SKM-1 (cell line): ENCODE results near the gene ARFGEF3.

ENCODE experiments used
- DNase-seq: peaks from one replicate; lab custom pipeline; 2025; ENCODE audit not compliant: unreplicated experiment; lab: John Stamatoyannopoulos, UW

Gene ARFGEF3

DNA sequence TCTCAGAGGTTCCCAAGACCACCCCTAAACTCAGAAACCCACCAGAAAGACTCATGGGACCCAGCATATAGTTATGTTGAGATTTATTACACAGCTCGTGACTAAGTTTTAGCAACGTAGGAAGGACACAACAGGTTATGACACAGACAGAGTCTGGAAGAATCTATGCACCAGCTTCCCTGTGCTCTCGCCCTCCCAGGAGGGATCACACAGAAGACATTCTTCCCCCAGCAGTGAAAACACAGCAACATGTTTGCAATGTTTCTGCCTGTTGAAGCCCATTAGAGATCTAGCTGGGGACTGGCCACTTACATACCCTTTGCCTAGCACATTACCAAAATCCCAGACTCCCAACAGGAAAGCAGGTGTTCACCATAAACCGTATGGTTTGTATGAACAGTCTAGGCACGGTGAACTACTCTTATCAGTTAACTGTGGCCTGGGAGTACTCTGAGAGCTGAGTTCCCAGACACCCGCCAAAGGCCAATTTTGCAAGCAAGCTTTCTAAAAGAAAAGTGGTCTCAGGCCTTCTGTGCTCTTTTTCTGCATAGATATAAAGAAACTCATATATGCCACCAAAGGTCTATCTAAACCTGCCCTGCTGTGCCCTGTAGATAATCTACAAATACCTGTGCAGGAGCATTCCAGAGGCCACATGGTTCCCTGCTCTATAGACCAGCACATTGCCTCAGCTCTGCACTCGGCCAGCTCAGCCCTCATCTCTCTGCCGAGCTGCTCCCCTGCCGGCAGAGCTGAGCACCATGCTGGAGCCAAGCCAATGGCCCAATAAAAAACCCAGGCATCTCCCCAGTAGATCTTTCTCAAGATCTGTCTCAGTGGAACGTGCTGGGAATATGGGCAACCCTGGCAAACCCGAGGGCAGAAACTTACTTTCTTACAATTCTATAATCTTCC, 146.3 kb downstream of the ARFGEF3 start:
- no peak for DNase-seq

DNA sequence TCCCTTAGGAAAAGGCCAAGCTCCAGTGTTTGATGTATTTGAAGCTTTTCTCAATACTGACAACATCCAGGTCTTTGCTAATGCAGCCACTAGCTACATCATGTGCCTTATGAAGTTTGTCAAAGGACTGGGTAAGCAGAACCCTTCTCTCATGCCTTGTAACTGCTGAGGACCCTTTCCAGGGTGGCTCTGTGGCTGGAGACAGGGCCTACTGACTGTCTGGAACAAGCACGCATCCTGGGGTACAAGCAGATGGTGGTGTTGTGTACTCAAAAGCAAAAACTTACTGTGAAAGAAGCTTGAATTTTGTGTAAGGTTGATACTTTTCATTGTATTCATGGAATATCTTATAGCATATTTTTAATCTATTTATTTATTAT, 147.0 kb downstream of the ARFGEF3 start:
- no peak for DNase-seq

DNA sequence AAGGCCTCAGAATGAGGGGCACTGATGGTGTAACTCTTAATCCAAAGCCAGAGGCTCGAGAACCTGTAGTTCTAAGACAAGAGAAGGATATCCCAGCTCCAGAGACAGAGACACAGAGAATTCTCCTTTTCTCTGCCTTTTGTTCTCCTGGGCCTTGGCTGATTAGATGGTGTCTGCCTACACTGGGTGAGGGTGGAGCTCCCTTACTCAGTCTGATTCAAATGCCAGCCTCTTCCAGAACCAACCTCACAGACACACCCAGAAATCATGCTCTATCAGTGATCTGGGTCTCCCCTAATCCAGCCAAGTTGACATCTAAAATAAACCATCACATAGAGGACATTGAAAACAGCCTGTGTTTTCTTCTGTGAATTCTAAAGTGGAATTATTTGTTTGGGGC, 148.0 kb downstream of the ARFGEF3 start:
- DNase-seq = no peak

DNA sequence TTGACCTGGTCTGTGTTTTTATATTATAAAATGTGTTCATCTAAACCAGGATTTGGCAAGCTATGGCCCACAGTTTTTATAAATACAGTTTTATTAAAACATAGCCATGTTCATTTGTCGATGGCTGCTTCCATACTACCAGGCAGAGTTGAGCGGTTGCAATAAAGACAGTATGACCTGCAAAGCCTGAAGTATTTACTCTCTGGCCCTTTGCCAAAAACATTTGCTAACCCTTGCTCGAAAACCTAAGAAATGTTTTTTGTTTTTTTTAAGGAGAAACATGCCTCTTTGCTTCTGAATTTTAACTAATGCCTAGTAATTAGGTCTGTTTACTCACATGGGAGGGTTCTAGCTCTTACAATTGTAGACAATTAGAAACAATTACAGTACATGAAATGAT, 148.6 kb downstream of the ARFGEF3 start:
- DNase-seq = no peak

DNA sequence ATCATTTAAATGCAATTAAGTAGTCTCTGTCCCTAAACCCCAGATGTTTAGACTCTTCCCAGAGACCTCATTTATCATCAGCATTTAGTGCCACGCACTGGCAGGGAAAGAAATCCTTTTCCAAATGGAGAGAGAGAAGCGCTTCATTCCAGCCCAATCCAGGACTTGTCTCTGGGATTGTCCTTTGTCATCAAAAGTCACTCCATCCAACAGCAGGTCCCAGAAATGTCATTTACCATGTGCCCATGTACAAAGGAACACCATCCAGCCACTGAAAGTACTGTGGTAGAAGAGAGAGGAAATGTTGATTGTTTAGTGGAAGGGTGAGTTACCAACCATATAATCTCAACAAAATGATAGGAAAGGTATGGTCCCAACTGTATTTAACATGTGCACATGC, 149.1 kb downstream of the ARFGEF3 start:
- DNase-seq = no peak

DNA sequence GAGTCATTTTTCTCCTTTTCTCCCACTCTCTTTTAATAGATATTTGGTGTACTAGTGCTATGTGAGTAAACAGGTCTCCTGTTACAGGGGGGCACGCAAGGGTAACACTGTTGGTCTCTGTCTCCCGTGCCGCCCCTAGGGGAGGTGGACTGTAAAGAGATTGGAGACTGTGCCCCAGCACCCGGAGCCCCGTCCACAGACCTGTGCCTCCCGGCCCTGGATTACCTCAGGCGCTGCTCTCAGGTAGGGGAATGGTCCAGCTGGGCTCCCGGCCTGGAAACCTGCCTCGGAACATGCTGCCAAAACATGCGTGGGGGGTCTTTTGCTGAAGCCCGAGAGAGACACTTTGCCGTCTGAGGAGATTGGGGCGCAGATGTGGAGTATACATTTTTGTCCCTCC, 149.5 kb downstream of the ARFGEF3 start:
- DNase-seq = no peak

DNA sequence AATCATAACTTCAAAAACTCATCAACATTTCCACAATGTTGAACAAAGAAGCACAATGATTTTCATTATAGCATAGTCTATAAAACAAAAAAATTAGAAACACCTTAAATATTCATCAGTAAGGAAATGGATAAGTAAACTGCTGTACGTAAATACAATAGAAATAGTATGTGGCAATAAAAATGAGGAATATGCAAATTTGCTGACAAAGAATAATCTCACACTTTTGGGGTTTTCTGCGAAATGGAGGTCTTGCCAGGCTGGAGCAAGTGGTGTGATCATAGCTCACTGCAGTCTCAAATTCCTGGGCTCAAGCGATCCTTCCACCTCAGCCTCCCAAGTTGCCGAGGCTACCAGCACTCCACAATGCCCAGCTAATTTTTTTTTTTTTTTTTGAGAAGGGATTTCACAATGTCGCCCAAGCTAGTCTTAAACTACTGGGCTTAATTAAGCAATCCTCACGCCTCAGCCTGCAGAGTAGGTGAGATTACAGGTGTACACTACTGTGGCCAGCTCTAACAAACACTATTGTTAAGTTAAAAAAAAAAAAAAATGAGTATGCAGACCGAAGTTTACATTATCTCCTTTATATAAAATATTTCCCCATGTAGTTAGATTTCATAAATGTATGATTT, 157.1 kb downstream of the ARFGEF3 start:
- DNase-seq = no peak

DNA sequence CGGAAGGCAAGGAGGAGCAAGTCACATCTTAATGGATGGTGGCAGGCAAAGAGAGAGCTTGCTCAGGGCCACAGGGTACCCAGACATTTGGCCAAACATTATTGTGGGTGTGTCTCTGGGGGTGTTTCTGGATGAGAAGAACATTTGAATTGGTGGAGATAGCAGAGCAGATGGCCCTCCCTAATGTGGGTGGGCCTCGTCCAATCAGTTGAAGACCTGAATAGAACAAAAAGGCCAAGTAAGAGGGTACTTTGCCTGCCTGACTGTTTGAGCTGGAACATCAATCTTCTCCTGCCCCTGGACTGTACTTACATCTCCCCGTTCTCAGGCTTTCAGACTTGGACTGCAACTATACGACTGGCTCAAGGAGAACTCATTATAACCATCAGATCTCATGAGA, 160.2 kb downstream of the ARFGEF3 start:
- no peak for DNase-seq

DNA sequence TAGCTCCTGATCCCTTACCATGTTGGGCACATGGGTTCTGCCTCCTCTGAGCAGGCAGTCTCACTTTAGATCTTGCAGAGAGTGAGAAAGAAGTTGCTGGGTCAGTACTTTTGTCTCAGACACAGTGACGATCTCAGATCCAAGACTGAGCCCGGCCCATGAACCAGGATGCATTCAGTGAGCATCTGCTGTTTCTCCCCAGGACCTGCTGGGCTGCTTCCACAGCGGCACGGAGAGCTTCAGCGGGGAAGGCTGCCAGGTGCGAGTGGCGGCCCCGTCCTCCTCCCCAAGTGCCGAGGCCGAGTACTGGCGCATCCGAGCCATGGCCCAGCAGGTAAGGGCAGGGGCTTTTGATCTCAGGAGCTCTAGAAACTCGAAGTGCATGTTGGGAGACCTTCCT, 162.1 kb downstream of the ARFGEF3 start:
- no peak for DNase-seq

DNA sequence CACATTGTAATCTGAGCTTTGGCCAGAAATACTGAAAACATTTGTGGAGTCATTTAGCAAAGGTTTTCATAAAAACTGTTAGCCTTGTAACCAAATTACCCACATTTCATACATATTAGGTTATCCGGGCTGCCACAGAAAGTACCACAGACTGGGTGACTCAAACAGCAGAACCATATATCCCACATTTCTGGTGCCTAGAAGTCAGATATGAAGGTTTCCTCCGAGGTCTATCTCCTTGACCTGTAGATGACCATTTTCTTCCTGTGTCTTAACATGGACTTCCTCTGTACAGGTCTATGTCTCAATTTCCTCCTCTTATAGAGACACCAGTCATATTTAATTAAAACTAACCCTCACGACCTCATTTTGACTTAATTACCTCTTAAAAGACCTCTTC, 166.5 kb downstream of the ARFGEF3 start:
- DNase-seq = peak; percentile 16

DNA sequence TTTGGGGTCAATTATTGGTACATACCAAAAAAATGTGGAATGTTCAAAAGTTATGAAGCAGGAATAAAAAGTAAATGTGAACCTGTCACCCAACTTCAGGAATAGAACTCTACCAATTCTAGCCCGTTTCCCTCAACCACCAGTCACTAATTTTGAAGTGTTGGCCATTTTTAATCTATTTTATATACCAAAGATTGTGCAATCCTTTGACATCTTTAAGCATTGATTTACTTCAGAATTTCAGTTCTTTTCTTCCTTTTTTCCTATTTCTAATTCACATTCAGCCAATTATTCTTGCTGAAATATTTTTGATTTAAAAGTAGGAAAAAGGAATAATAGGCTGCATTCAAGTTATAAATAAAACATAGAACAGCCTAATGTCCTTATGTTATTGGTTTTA, 169.0 kb downstream of the ARFGEF3 start:
- DNase-seq = no peak

DNA sequence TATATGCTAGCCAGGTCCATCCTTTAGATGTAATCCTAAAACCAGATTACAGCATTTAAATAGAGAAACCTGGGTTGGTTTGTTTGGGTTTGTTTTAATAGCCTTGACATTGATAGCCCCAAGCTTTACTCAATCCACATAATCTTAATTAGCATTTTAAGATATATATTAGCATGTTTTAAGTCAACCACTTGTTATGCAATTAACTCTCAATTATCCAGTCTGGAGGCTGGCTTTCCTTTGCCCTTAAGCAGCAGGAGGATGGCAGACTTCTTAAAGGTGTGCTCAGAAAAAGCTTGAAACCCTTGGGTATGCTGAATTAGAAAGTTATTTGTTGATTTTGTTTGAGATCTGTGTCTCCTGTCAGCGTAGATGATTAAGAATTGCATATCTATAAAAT, 169.7 kb downstream of the ARFGEF3 start:
- DNase-seq = no peak

DNA sequence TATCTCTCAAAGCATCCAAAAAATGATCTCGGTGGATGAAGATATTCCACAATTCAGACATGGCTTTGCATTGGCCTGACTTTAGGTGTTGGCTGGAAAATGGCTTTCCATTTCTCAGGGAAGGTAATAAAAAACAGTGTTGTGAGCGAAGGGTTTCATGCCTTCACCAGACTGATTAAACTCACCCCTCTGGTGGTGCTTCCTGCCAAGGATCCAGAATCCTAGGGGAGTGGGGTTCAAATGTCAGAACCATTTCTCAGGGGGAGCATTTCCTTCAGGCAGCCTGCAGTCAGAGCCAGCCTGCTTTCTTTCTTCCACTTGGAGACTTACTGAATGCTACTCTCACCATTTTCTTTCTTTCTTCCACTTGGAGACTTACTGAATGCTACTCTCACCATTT, 170.2 kb downstream of the ARFGEF3 start:
- no peak for DNase-seq

DNA sequence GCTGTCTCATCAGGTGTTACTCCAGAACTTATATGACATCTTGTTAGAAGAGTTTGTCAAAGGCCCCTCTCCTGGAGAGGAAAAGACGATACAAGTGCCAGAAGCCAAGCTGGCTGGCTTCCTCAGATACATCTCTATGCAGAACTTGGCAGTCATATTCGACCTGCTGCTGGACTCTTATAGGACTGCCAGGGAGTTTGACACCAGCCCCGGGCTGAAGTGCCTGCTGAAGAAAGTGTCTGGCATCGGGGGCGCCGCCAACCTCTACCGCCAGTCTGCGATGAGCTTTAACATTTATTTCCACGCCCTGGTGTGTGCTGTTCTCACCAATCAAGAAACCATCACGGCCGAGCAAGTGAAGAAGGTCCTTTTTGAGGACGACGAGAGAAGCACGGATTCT, 172.3 kb downstream of the ARFGEF3 start:
- no peak for DNase-seq

DNA sequence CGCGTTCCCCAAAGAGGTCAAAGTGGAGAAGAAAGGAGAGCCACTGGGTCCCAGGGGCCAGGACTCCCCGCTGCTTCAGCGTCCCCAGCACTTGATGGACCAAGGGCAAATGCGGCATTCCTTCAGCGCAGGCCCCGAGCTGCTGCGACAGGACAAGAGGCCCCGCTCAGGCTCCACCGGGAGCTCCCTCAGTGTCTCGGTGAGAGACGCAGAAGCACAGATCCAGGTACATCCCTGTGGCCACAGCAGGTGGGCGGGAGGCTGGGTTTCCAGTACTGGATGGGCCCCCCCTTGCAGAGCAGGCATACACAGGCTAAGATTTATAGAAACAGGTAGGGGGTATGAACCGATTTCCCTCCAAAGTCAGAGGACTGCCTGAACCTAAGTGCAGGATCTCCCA, 173.2 kb downstream of the ARFGEF3 start:
- no peak for DNase-seq

DNA sequence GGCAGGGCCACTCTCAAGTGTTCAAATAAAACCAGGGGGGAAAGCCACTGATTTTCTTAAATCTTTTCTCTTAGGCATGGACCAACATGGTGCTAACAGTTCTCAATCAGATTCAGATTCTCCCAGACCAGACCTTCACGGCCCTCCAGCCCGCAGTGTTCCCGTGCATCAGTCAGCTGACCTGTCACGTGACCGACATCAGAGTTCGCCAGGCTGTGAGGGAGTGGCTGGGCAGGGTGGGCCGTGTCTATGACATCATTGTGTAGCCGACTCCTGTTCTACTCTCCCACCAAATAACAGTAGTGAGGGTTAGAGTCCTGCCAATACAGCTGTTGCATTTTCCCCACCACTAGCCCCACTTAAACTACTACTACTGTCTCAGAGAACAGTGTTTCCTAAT, 174.5 kb downstream of the ARFGEF3 start:
- no peak for DNase-seq

DNA sequence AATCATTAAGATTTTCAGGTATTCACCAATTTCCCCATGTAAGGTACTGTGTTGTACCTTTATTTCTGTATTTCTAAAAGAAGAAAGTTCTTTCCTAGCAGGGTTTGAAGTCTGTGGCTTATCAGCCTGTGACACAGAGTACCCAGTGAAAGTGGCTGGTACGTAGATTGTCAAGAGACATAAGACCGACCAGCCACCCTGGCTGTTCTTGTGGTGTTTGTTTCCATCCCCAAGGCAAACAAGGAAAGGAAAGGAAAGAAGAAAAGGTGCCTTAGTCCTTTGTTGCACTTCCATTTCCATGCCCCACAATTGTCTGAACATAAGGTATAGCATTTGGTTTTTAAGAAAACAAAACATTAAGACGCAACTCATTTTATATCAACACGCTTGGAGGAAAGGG, 175.3 kb downstream of the ARFGEF3 start:
- no peak for DNase-seq

DNA sequence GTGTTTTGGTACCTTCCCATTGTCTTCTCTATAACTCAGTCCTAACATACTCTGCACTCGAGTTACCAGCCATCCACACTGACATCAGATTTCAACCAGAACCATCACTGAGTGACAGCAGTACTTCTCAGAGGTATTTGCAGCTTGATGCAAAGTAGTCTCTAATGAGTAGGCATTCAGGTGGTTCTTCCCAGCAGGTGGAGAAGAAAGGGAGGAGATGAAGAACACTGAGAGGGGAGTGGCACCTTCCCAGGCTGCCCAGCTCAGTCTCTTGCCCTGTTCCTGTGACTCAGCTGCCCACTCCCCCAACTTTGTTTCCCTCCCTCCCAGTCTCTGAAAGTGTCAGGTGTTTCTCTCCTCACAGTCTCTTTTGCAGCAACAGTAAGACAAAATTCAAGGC, 177.3 kb downstream of the ARFGEF3 start:
- no peak for DNase-seq

DNA sequence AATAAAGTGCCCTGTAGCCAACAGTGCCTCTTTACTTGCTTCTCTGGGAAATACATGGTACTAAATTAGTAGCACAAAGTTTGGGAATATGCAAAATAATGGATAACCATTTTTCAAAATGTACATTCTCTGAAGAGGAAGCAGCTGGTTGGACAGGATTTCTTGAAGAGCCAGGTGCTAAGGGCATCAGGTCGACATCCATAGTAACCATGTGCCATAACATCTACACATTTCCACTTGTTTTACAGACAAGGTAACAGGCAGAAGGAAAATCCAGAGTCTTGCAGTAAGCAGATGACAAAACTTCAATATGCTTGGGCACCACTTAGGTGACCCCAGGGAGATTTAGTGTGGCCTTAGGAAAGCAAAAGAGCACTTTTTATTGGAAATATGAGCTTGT, 179.4 kb downstream of the ARFGEF3 start:
- DNase-seq = no peak

DNA sequence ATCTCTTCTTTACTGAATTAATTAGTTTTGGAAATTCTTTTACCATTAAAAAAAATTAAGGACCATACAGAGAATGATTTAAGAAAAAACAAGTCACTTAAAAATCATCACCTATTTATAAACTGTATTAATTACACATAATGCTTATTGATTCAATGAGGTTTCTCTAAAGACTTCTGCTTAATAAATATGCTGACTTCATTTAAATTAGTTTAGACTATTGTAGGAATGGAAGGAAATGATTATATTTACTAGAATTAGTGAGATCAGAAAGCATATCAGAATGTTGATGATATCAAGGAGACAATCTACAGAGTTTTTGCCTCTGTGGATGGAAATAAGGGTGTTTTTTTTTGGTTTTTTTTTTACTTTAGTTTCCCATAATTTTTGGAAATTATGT, 181.4 kb downstream of the ARFGEF3 start:
- no peak for DNase-seq

DNA sequence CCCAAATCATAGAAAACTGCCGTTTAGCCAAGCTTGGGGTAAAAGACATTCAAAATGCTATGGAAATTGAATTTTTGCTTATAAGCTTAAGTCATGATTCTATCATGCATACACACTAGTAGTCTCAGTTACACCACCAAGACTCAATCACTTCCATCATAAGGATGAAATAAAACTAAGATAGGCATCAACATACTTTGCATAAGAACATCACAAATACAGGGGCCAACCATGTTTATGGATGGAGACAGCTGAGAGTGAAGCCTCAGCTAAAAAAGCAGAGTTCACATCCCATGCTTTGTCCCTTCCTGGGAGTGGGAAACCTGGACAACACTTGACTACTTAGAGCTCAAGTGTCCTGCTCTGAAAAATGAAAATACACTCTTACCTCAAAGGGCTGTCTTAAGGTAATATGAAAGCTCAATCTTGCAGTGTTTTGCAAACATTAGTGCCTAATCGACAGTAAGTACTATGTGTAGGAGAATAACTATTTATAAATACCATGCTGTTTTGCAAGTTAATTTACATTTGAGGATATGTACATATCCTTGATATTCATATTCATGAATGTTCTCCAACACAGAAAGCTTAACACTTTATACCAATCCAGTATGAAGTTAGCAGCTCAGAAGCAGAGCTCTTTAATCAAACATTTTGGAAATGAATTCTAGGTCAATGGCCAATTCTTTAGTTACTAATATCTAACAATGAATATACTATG, 184.0 kb downstream of the ARFGEF3 start:
- DNase-seq = no peak
